Gastroesophageal sphincter (tissue), 4 donors: ENCODE data around the gene CELF2. TPM values are rescaled to one million over a fixed set of nuclear protein-coding genes. Genes with fewer than 3 reads are reported as not detected.

Source experiments
- ATAC-seq: fragments of 150-250 bp; one replicate; pipeline ENCODE4 v1.9.1; 2016; ENCODE audit warnings: mild to moderate bottlenecking, moderate library complexity
- H3K27ac ChIP-seq, 4 donors: fragments of 200-600 bp; sonication (generic) in 3 of 4; 1 replicate in 3 of 4; 2 replicates in 1 of 4; pipeline ENCODE4 v1.5.1; 2016 to 2019
- H3K27me3 ChIP-seq: fragments of 200-600 bp; sonication (generic); one replicate; pipeline ENCODE4 v1.5.1; 2019
- H3K36me3 ChIP-seq, 2 donors: fragments of 200-600 bp; sonication (generic); one replicate each; pipeline ENCODE4 v1.5.1; 2019; ENCODE audit warnings: control low read depth in 1 of 2
- H3K4me1 ChIP-seq, 3 donors: fragments of 200-600 bp; sonication (generic); 1 replicate in 2 of 3; 2 replicates in 1 of 3; pipeline ENCODE4 v1.5.1; 2016 to 2019; ENCODE audit warnings: control low read depth in 2 of 3
- H3K4me3 ChIP-seq, 2 donors: fragments of 200-600 bp; sonication (generic); one replicate each; pipeline ENCODE4 v1.5.1; 2019; ENCODE audit warnings: mild to moderate bottlenecking in 1 of 2, moderate library complexity in 1 of 2
- H3K9me3 ChIP-seq, 3 donors: fragments of 200-600 bp; sonication (generic); one replicate each; pipeline ENCODE4 v1.5.1; 2017 to 2019; ENCODE audit warnings: control low read depth in 2 of 3
- EP300 ChIP-seq: sonication (generic); formaldehyde crosslinking; IDR thresholded peaks from one replicate; pipeline ENCODE4 v1.6.1; 2017; ENCODE audit warnings: antibody characterized with exemption, mild to moderate bottlenecking
- POLR2A ChIP-seq, 2 donors: fragments of 450-650 bp; IDR thresholded peaks; one replicate each; pipeline ENCODE4 v1.6.1; 2017; ENCODE audit warnings: antibody characterized with exemption in 2 of 2, mild to moderate bottlenecking in 2 of 2, moderate library complexity in 1 of 2
- POLR2AphosphoS5 ChIP-seq: sonication (generic); formaldehyde crosslinking; IDR thresholded peaks from one replicate; pipeline ENCODE4 v1.6.1; 2017; ENCODE audit warnings: antibody characterized with exemption
- whole genome bisulfite sequencing, 2 donors: methylation state at CpG; one replicate each; pipeline ENCODE4 v1.1.5; 2018; ENCODE audit warnings: low coverage in 1 of 2; 5-methylcytosine and 5-hydroxymethylcytosine counted together
- total RNA-seq, 4 donors: library from RNA; depleted of rRNA; stranded (reverse); fragments of >200 nt; gene quantifications; one replicate each; pipeline ENCODE4 v1.1.0, GENCODE V29; 2016
- TF ChIP-seq, protein P1 (sequence below), 4 experiments: fragments of 200-600 bp in 2 of 4; fragments of 450-650 bp in 2 of 4; sonication (generic) in 1 of 4; IDR thresholded peaks; one replicate each; pipeline ENCODE4 v1.5.1; 2017 to 2019; ENCODE audit warnings: antibody characterized with exemption in 4 of 4, mild to moderate bottlenecking in 2 of 4, moderate library complexity in 2 of 4

CELF2 gene
- total RNA-seq, 4 donors from 2014 or later: 82.4 to 122 (median 110) TPM

DNA sequence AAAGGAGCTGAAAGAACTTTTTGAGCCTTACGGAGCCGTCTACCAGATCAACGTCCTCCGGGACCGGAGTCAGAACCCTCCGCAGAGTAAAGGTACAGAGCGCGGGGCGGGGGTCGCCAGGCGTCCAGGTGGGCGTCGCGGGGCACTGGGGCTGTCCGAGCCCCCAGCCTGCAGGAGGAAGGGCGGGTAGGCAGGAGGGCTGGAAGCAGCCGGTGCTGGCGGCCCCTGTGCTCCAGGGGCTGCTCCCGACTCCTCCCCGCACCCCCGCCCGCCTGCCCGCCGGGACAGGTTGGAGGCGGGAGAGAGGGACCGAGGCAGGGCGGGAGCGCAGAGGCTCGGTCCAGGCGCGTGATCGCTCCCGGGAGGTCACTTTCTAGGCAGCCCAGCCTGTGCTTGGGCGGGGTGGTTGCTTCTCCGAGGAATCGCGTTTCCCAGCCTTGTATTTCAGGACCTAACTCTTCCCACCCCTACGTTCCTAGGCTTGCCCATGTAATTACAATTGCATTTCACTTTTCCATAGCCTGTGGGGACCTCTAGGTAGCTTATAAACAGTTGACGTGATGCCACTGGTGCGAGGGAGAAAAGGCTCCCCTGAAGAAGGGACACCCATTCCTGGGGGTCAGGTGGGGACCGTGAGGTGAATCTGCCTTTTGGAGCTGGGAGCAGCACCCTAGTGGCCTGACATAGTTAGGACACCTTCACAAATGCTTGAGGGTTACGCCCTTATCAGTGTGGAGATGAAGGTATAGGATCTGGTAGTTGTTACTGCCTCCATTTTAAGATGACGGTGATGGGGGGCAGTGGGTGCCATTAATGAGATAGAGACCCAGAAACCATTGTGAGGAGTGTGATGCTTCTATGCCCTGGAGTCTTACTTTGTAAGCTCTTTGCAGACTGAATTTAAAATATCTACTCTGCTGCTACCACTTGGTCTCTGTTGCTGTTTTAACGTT is 148.2 kb downstream of the CELF2 start:
- Histone ChIP-seq H3K9me3 (no peaks in the 10 kb centered on the region), H3K36me3 (peaks cover 0 to under 1% of the 10 kb centered on the region in 2 donors), H3K27ac (peak overlapping the region; percentile 72 to 91 (median 88)), H3K4me1 (peaks cover 5 to 91% (median 6%) of the 10 kb centered on the region in 3 donors), H3K4me3 (peak overlapping the region; percentile 68 to 80), H3K27me3 (no peaks in the 10 kb centered on the region)
- no peak for TF ChIP-seq EP300
- TF ChIP-seq POLR2A (IDR thresholded peaks at IDR 0.05): peak in 1 of 2 donors; percentile 7
- peak; percentile 40 for TF ChIP-seq POLR2AphosphoS5
- TF ChIP-seq, protein P1, sequence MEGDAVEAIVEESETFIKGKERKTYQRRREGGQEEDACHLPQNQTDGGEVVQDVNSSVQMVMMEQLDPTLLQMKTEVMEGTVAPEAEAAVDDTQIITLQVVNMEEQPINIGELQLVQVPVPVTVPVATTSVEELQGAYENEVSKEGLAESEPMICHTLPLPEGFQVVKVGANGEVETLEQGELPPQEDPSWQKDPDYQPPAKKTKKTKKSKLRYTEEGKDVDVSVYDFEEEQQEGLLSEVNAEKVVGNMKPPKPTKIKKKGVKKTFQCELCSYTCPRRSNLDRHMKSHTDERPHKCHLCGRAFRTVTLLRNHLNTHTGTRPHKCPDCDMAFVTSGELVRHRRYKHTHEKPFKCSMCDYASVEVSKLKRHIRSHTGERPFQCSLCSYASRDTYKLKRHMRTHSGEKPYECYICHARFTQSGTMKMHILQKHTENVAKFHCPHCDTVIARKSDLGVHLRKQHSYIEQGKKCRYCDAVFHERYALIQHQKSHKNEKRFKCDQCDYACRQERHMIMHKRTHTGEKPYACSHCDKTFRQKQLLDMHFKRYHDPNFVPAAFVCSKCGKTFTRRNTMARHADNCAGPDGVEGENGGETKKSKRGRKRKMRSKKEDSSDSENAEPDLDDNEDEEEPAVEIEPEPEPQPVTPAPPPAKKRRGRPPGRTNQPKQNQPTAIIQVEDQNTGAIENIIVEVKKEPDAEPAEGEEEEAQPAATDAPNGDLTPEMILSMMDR (IDR thresholded peaks at IDR 0.05): peak; percentile 37 to 51 (median 42)
- 4 to 17% methylated on average over 1 to 13 of the region's 44 CpGs for WGBS, 2 donors
- peak; percentile 74 for ATAC-seq

DNA sequence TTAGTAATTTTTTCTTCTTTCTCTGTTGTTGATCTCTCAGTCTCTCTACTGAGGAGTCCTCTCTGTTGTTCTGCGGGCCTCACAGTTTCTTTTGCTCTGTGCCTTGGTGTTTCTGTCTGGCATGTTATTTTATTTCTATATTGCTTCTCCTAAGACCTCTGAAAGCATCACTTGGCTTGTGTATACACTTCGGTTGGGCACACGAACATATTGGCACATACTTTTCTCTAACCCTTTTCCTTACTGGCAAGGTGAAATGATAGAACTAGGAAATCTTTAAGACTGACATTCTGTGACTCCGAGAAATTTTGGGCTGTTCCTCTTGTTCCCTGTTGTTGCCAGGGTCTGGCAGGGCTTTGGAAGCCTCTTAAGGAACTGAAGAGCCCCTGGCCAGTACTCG is 148.9 kb downstream of the CELF2 start:
- peak overlapping the region; percentile 72 to 91 (median 88) for H3K27ac ChIP-seq
- no peak for ATAC-seq
- peaks cover 3 to 91% (median 5%) of the 10 kb centered on the region in 3 donors for H3K4me1 ChIP-seq

DNA sequence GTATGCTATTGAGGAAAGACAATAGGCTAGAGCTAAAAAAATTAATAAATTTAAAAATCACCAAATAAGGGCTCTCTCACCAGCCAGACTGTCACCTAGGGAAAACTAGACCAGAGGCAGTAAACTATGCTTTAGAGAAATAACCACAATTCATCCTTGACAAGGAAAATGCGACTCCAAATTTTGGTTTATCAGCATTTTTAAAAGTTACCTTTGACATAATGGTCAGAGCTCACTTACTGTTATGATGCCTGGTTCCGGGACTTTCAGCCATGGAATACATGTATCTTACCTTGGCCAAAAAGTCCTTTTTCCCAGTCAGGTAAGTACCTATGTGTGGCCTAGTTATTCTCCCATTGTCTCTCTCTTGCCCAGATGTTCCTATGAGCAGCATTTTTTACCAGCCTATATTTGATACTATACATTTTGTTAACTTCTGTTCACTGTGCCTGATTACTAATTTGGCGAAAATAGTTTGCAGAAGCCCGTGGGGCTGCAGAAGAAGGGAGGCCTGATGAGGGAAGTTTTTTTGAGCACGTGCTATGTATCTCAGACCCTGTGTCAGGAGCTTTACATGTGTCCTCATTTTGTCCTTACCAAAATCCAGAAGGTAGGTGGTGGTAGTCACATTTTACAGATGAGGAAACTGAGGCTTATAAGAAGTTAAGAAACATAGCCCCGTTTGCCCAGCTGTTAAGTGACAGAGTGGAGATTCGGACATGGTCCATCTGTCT is 149.7 kb downstream of the CELF2 start:
- WGBS, 2 donors: 84 to 86% methylated on average over 5 to 7 of the region's 7 CpGs
- Histone ChIP-seq H3K27ac (peak overlapping the region in 3 of 4 donors; percentile 26 to 91 (median 87)), H3K27me3 (no peaks in the 10 kb centered on the region), H3K4me3 (peak overlapping the region; percentile 68 to 80), H3K36me3 (peaks cover 0 to 9% of the 10 kb centered on the region in 2 donors), H3K4me1 (peaks cover 3 to 91% (median 5%) of the 10 kb centered on the region in 3 donors), H3K9me3 (no peaks in the 10 kb centered on the region)
- no peak for ATAC-seq
- TF ChIP-seq, protein P1 (IDR thresholded peaks at IDR 0.05): no peak
- no peak for TF ChIP-seq POLR2A (IDR thresholded peaks at IDR 0.05)
- TF ChIP-seq EP300: no peak
- no peak for TF ChIP-seq POLR2AphosphoS5

More for the DNA sequence above, 148.9 kb downstream of the CELF2 start:
- TF ChIP-seq POLR2A (IDR thresholded peaks at IDR 0.05) (no peak), POLR2AphosphoS5 (no peak), EP300 (no peak)
- TF ChIP-seq, protein P1 (IDR thresholded peaks at IDR 0.05): no peak
- H3K9me3 ChIP-seq: no peaks in the 10 kb centered on the region
- H3K36me3 ChIP-seq: peaks cover 0 to 3% of the 10 kb centered on the region in 2 donors
- 41 to 42% methylated on average over 5 of the region's 5 CpGs for WGBS, 2 donors
- peak overlapping the region; percentile 68 to 80 for H3K4me3 ChIP-seq
- no peaks in the 10 kb centered on the region for H3K27me3 ChIP-seq

DNA sequence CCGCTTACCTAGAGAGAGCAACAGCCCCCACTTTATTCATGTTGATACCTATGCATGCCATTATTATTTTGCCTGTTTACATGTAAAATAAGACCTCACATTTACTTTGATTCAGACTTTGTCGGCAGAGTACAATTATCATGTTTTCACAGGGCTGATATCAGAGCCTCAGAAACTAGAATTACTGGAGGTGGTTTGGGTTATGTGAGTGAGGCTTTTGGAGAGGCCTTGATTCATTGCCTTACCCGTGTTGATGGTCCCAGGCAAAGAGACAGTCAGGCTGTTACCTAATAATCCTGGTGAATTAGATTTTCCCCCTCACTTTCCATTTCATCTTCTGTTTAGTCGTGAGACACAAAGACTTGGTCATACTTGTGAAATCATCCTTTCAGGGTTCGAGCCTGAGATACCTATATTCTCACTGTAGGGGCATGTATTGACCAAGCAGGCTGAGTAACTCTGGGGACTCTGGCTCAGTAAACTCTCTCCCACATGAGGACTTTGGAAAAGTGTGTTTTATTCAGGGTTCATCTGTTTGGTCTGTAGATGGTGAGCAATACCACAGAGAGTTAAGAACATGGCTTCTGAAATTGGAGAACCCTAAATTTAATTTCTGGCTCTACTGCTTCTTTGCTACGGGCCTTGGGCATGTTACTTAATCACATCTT is 150.9 kb downstream of the CELF2 start:
- Histone ChIP-seq H3K27ac (peak overlapping the region in 3 of 4 donors; percentile 26 to 91 (median 87)), H3K4me1 (peaks cover 3 to 91% (median 5%) of the 10 kb centered on the region in 3 donors), H3K4me3 (peak overlapping the region in 1 of 2 donors; percentile 80), H3K9me3 (no peaks in the 10 kb centered on the region), H3K27me3 (no peaks in the 10 kb centered on the region), H3K36me3 (peaks cover 0 to 21% of the 10 kb centered on the region in 2 donors)
- 75 to 78% methylated on average over 6 of the region's 6 CpGs for WGBS, 2 donors
- no peak for ATAC-seq
- TF ChIP-seq EP300 (no peak), POLR2A (IDR thresholded peaks at IDR 0.05) (no peak), POLR2AphosphoS5 (no peak)
- TF ChIP-seq, protein P1 (IDR thresholded peaks at IDR 0.05): no peak
